GM21423 (cell line): ENCODE results near the gene PCSK1.

Experiments
- ATAC-seq: cut with Tn5 transposase; IDR thresholded peaks from one replicate; pipeline ENCODE4 v1.9.1; 2021; ENCODE audit warnings: mild to moderate bottlenecking, moderate library complexity; ENCODE audit not compliant: unreplicated experiment

PCSK1 gene

GRCh38 chr5:96433066-96433447 lies at the start of gene PCSK1:
Gene PCSK1, minus strand, starts transcription at chr5:96433248. Its CDS starts 206 bp downstream, at chr5:96433042.
- ATAC-seq, result no peak

GRCh38 chr5:96481867-96482266 lies 48.8 kb upstream of the PCSK1 start:
- ATAC-seq, result no peak

GRCh38 chr5:96481009-96481786 lies 48.1 kb upstream of the PCSK1 start:
- no peak for ATAC-seq

GRCh38 chr5:96478983-96479382 lies 45.9 kb upstream of the PCSK1 start:
- no peak for ATAC-seq

GRCh38 chr5:96476654-96477053 lies 43.6 kb upstream of the PCSK1 start:
- ATAC-seq, result no peak

- ATAC-seq, result no peak
Measured at GRCh38 chr5:96474073-96474472, 41.0 kb upstream of the PCSK1 start.

GRCh38 chr5:96473155-96473554 lies 40.1 kb upstream of the PCSK1 start:
- no peak for ATAC-seq

GRCh38 chr5:96470785-96471184 lies 37.7 kb upstream of the PCSK1 start:
- no peak for ATAC-seq

GRCh38 chr5:96468956-96469355 lies 35.9 kb upstream of the PCSK1 start:
- ATAC-seq, result no peak

GRCh38 chr5:96463091-96463490 lies 30.0 kb upstream of the PCSK1 start:
- no peak for ATAC-seq

GRCh38 chr5:96459313-96460121 lies 26.5 kb upstream of the PCSK1 start:
- no peak for ATAC-seq

- ATAC-seq, result no peak
Measured at GRCh38 chr5:96458176-96458575, 25.1 kb upstream of the PCSK1 start.

GRCh38 chr5:96455789-96456188 lies 22.7 kb upstream of the PCSK1 start:
- ATAC-seq, result no peak

- no peak for ATAC-seq
Measured at GRCh38 chr5:96453394-96453793, 20.3 kb upstream of the PCSK1 start.

- no peak for ATAC-seq
Measured at GRCh38 chr5:96447949-96448348, 14.9 kb upstream of the PCSK1 start.

- ATAC-seq, result peak; percentile 20
Measured at GRCh38 chr5:96440185-96440538, 7.1 kb upstream of the PCSK1 start.

- ATAC-seq, result peak; percentile 94
Measured at GRCh38 chr5:96439477-96440184, 6.6 kb upstream of the PCSK1 start.

GRCh38 chr5:96434201-96434645 lies 1.2 kb upstream of the PCSK1 start:
- ATAC-seq, result peak; percentile 62

- no peak for ATAC-seq
Measured at GRCh38 chr5:96432216-96433065, 607 bp downstream of the PCSK1 start.

GRCh38 chr5:96431376-96432187 lies 1.5 kb downstream of the PCSK1 start:
- no peak for ATAC-seq
